Activated CD8-positive, alpha-beta memory T cell treated with anti-CD3 and anti-CD28 coated beads for 48 hours (primary cell): ENCODE data around the gene RAPGEF3.

Experiments
- DNase-seq, 3 experiments: peaks; one replicate each; pipeline ENCODE4 v3.0.0-alpha.2; 2020; ENCODE audit warnings: low read depth in 2 of 3, low spot score in 2 of 3

The RAPGEF3 gene

DNA sequence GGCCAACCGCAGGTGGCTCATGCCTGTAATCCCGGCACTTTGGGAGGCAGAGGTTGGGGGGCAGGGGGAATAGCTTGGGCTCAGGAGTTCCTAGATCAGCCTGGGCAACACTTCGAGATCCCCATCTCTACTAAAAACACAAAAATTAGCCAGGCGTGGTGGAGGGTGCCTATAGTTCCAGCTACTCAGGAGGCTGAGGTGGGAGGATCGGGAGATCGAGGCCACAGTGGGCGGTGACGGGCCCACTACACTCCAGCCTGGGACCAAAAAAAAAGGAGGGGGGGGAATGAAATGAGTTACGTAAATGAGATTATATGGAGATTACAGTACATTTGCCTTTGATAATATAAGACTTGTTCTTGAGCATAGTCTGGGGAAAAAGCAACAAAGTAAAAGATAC, 54.0 kb downstream of the RAPGEF3 start:
- no peak for DNase-seq

DNA sequence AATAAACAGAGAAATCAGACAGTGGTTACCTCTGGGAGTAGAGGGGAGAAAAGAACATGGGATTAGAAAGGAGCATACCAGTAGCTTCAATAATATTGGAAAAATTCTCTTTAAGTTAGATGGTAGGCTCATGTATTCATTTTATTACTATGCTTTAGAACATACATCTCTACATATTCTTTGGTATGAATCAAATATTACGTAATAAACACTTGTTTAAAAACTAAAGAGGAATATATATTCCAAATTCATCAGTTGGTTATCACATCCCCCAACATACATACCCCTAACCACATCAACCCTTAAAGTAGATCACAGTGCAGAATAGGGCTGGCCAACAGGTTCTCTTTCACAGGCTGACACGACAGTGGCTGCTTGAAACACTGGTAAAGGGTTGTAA, 58.4 kb downstream of the RAPGEF3 start:
- DNase-seq = no peak

DNA sequence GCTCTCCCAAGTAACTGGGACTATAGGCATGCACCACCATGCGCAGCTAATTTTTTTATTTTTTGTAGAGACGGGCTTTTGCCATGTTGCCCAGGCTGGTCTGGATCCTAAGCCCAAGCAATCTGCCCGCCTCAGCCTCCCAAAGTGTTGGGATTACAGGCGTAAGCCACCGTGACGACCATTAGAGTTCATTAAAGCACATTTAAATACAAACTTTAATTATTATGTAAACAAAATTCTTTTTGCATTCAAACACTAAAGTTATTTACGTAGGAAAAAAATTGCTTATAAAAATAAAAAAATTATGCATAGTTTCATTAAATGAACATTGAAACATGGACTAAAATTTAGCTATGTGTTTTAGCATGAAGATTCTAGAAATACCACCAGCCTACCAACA, 60.0 kb downstream of the RAPGEF3 start:
- no peak for DNase-seq

DNA sequence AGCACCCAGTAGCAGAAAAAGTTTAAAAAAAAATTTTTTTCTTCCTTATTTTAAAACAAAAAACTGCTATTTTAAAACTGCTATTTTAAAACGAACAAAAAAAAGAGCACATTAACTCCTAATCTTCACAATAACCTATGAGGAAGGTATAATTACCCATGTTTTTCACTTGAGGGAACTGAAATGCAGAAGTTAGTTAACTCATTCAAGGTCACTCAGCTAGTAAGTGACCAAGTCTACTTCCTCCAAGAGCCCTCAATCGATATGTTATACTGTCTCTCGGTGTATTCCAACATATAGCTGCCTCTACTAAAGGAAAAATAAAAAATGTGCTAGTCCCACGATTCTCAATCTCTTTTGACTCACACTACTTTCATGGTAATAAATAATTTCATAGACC, 60.6 kb downstream of the RAPGEF3 start:
- DNase-seq = no peak

DNA sequence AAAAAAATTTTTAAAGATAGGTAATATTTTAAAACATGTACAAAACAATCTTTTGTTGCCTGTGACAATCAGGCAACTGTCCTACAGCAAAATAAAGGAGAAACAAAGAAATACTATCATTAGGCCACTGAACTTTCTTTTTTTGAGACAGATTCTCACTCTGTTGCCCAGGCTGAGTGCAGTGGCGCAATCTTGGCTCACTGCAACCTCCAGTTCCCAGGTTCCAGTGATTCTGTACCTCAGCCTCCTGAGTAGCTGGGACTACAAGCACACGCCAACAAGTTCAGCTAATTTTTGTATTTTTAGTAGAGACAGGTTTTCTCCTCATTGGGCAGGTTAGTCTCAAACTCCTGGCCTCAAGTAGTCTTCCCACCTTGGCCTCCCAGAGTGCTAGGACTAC, 69.5 kb downstream of the RAPGEF3 start:
- DNase-seq = no peak

DNA sequence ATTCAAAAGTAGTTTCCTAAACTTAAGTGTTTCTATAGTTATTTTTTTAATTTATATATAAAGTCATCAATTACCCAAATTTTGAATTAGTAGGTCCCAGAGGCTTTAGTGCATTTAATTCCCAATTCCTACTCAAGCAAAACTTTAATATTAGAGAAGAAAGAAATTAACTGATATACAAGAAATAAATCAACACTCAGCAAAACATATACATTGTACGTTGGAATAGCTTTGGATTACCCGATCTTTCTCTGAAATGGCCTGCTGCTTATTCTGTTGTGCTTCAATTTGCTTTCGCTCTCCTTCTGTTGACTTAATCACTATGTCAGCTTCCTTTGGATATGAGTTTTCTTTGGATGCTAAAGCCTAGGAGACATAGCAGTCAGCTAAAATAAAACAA, 71.0 kb downstream of the RAPGEF3 start:
- DNase-seq = no peak

DNA sequence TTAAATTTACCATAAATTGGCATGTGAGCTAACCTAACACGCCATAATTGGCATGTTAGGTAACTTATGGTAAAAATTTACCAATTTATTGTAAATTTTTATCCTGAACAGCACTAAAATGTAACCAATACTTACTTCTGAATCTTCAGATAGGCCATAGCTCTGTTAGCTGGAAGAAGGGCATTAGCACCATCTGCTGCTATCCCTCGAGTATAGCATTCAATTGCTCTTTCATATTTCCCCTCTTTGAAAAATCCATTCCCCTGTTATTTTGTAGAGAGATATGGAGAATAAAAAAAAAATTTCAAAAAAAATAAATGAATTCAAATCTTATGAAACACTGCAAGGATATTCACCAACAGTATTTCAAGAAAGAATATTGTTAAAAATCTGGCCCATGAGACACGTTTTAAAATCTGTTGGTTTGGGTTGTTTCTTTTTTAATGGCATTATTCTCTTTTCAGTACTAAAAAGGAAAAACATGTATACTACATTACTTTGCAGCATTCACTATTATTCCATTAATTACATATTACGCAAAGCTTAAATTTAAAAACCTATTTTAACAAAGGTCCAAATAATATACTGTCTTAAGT, 71.9 kb downstream of the RAPGEF3 start:
- no peak for DNase-seq
